Thyroid gland (tissue), 4 donors: ENCODE data around the gene ADRA2B. TPM values are rescaled to one million over a fixed set of nuclear protein-coding genes. Genes with fewer than 3 reads are reported as not detected.

Experiments
- DNase-seq, 2 donors: peaks; one replicate each; pipeline ENCODE4 v3.0.0-alpha.2; 2019
- H3K27ac ChIP-seq, 3 donors: fragments of 200-600 bp; sonication (generic); 1 replicate in 2 of 3; 2 replicates in 1 of 3; pipeline ENCODE4 v1.5.1; 2016 to 2019; ENCODE audit warnings: mild to moderate bottlenecking in 1 of 3, moderate library complexity in 1 of 3
- H3K27me3 ChIP-seq: fragments of 200-600 bp; sonication (generic); one replicate; pipeline ENCODE4 v1.5.1; 2019
- H3K36me3 ChIP-seq, 2 donors: fragments of 200-600 bp; sonication (generic); one replicate each; pipeline ENCODE4 v1.5.1; 2016 to 2019
- H3K4me1 ChIP-seq, 2 donors: fragments of 200-600 bp; sonication (generic); one replicate each; pipeline ENCODE4 v1.5.1; 2017 to 2019
- H3K4me3 ChIP-seq, 3 donors: fragments of 200-600 bp; sonication (generic); replicated peaks in 1 of 3; 1 replicate in 2 of 3; 2 replicates in 1 of 3; pipeline ENCODE4 v1.5.1; 2016; ENCODE audit warnings: mild to moderate bottlenecking in 1 of 3
- H3K9me3 ChIP-seq: fragments of 200-600 bp; sonication (generic); one replicate; pipeline ENCODE4 v1.5.1; 2017
- CTCF ChIP-seq, 6 experiments: fragments of 200-600 bp in 3 of 6; fragments of 450-650 bp in 3 of 6; sonication (generic) in 3 of 6; IDR thresholded peaks; one replicate each; pipeline ENCODE4 v1.5.1; 2016 to 2019; ENCODE audit warnings: antibody characterized with exemption in 6 of 6, mild to moderate bottlenecking in 2 of 6, inconsistent platforms in 1 of 6, moderate library complexity in 1 of 6
- POLR2A ChIP-seq, 2 donors: fragments of 450-650 bp; IDR thresholded peaks; one replicate each; pipeline ENCODE4 v1.6.1; 2017; ENCODE audit warnings: antibody characterized with exemption in 2 of 2, mild to moderate bottlenecking in 2 of 2, moderate library complexity in 1 of 2
- WGBS, 2 donors: methylation state at CpG; one replicate each; pipeline ENCODE4 v1.1.5; 2017; 5-methylcytosine and 5-hydroxymethylcytosine counted together
- intact Hi-C: fragments of 100-400 bp; cut with DNase I; formaldehyde crosslinking; loops from one replicate; pipeline ENCODE4 v1.15.1; 2023
- total RNA-seq, 4 donors: library from RNA; depleted of rRNA; stranded (reverse); fragments of >200 nt; gene quantifications; one replicate each; pipeline ENCODE4 v1.2.3, GENCODE V29; 2016

ADRA2B gene
- total RNA-seq, 4 donors from 2014 or later = 0.13 to 2.1 (median 1.0) TPM

GRCh38 chr2:96113367-96113677 is 3.0 kb downstream of the ADRA2B start:
- no peak for DNase-seq
- Histone ChIP-seq H3K36me3 (no peaks in the 10 kb centered on the region), H3K4me1 (peaks cover 5 to 22% of the 10 kb centered on the region in 2 donors), H3K27me3 (no peaks in the 10 kb centered on the region), H3K4me3 (no peak overlapping the region), H3K9me3 (no peaks in the 10 kb centered on the region), H3K27ac (no peak overlapping the region)
- intact Hi-C loops = loop anchor here (10.0 kb wide), 1 partner anchor 89 kb away; no protein-coding TSS in a partner anchor
- TF ChIP-seq CTCF (IDR thresholded peaks at IDR 0.05) (no peak), POLR2A (IDR thresholded peaks at IDR 0.05) (no peak)
- WGBS, 2 donors = 96 to 98% methylated on average over 7 of the region's 7 CpGs

GRCh38 chr2:96112501-96113366 is 3.6 kb downstream of the ADRA2B start:
- no peaks in the 10 kb centered on the region for H3K36me3 ChIP-seq
- peaks cover 5 to 22% of the 10 kb centered on the region in 2 donors for H3K4me1 ChIP-seq
- no peak for TF ChIP-seq POLR2A (IDR thresholded peaks at IDR 0.05)
- no peak for TF ChIP-seq CTCF (IDR thresholded peaks at IDR 0.05)
- WGBS, 2 donors = 89 to 92% methylated on average over 8 to 9 of the region's 9 CpGs
- H3K27ac ChIP-seq = no peak overlapping the region
- no peaks in the 10 kb centered on the region for H3K27me3 ChIP-seq
- DNase-seq = no peak
- intact Hi-C loops = loop anchor here (10.0 kb wide), 1 partner anchor 88 kb away; no protein-coding TSS in a partner anchor
- H3K4me3 ChIP-seq = no peak overlapping the region
- no peaks in the 10 kb centered on the region for H3K9me3 ChIP-seq

- TF ChIP-seq POLR2A (IDR thresholded peaks at IDR 0.05) = no peak
- no peak for TF ChIP-seq CTCF (IDR thresholded peaks at IDR 0.05)
- intact Hi-C loops = loop anchor here (10.0 kb wide), 1 partner anchor 87 kb away; no protein-coding TSS in a partner anchor
- Histone ChIP-seq H3K27ac (no peak overlapping the region), H3K9me3 (no peaks in the 10 kb centered on the region), H3K4me3 (no peak overlapping the region), H3K27me3 (no peaks in the 10 kb centered on the region), H3K36me3 (no peaks in the 10 kb centered on the region), H3K4me1 (peaks cover 5 to 18% of the 10 kb centered on the region in 2 donors)
- 90 to 93% methylated on average over 6 to 7 of the region's 7 CpGs for WGBS, 2 donors
- DNase-seq = no peak
These were observed 4.4 kb downstream of the ADRA2B start for GRCh38 chr2:96111823-96112500.

GRCh38 chr2:96111257-96111640 is 5.1 kb downstream of the ADRA2B start:
- Histone ChIP-seq H3K9me3 (no peaks in the 10 kb centered on the region), H3K4me3 (no peak overlapping the region), H3K36me3 (no peaks in the 10 kb centered on the region), H3K4me1 (peaks cover 4 to 14% of the 10 kb centered on the region in 2 donors), H3K27ac (no peak overlapping the region), H3K27me3 (no peaks in the 10 kb centered on the region)
- no peak for DNase-seq
- intact Hi-C loops = loop anchor here (10.0 kb wide), 1 partner anchor 86 kb away; no protein-coding TSS in a partner anchor
- WGBS, 2 donors = 86% methylated on average over 4 of the region's 4 CpGs
- TF ChIP-seq POLR2A (IDR thresholded peaks at IDR 0.05) = no peak
- TF ChIP-seq CTCF (IDR thresholded peaks at IDR 0.05) = no peak
